SK-N-SH (cell line): ENCODE data around the gene PRRT1.

ENCODE experiments used
- CHD2 ChIP-seq: fragments of 150-350 bp; IDR thresholded peaks from 2 replicates; pipeline ENCODE4 v1.6.1; 2018; ENCODE audit warnings: low read length; ENCODE audit not compliant: partially characterized antibody
- CTCF ChIP-seq: fragments of 200-600 bp; sonication (generic); IDR thresholded peaks from 2 replicates; pipeline ENCODE4 v1.6.1; 2017; ENCODE audit warnings: antibody characterized with exemption, mild to moderate bottlenecking, moderate library complexity
- EP300 ChIP-seq, 2 experiments: IDR thresholded peaks; 2 replicates each; pipeline versions ENCODE4 v1.4.0 to v1.6.1; 2012; ENCODE audit warnings: borderline replicate concordance in 1 of 2, low read depth in 1 of 2, low read length in 1 of 2
- EZH2phosphoT487 ChIP-seq: fragments of 200-600 bp; sonication (generic); IDR thresholded peaks from 2 replicates; pipeline ENCODE4 v1.6.1; 2017; ENCODE audit warnings: low read depth, mixed run types, mild to moderate bottlenecking, antibody characterized with exemption, moderate library complexity, borderline replicate concordance
- JUND ChIP-seq: IDR thresholded peaks from 2 replicates; pipeline ENCODE4 v1.4.0; 2012
- RAD21 ChIP-seq: IDR thresholded peaks from 2 replicates; pipeline ENCODE4 v1.6.1; 2012; ENCODE audit warnings: mild to moderate bottlenecking, low read length
- RCOR1 ChIP-seq: fragments of 150-350 bp; IDR thresholded peaks from 2 replicates; pipeline ENCODE4 v1.6.1; 2017; ENCODE audit warnings: antibody characterized with exemption, low read length
- REST ChIP-seq: IDR thresholded peaks from 2 replicates; pipeline ENCODE4 v1.6.1; 2012; ENCODE audit warnings: mild to moderate bottlenecking, low read depth, low read length, moderate library complexity
- RFX5 ChIP-seq: IDR thresholded peaks from 2 replicates; pipeline ENCODE4 v1.6.1; 2012; ENCODE audit warnings: mild to moderate bottlenecking, improper control_type of control experiment, low read length
- TAF1 ChIP-seq: IDR thresholded peaks from 2 replicates; pipeline ENCODE4 v1.6.1; 2012; ENCODE audit warnings: low read depth, mild to moderate bottlenecking, low read length, moderate library complexity, borderline replicate concordance
- USF1 ChIP-seq: IDR thresholded peaks from 2 replicates; pipeline ENCODE4 v1.4.0; 2012; ENCODE audit warnings: low read depth, borderline replicate concordance
- USF2 ChIP-seq: fragments of 150-350 bp; IDR thresholded peaks from 2 replicates; pipeline ENCODE4 v1.6.1; 2017; ENCODE audit warnings: antibody characterized with exemption, low read length, low read depth, borderline replicate concordance
- YY1 ChIP-seq: IDR thresholded peaks from 2 replicates; pipeline ENCODE4 v1.4.0; 2012; ENCODE audit warnings: low read depth, mild to moderate bottlenecking
- ZBTB33 ChIP-seq: IDR thresholded peaks from 2 replicates; pipeline ENCODE4 v1.4.0; 2012; ENCODE audit warnings: low read depth, borderline replicate concordance

GRCh38 chr6:32175711-32176475, 24.2 kb upstream of the PRRT1 start, which contains the start of gene AGPAT1:
- TF ChIP-seq EP300 (IDR thresholded peaks at IDR 0.05; ENCODE audit: borderline replicate concordance in 1 of 2, low read depth in 1 of 2, low read length in 1 of 2) (no peak), TAF1 (peak; percentile 70), USF1 (no peak), EZH2phosphoT487 (no peak), YY1 (no peak), CTCF (no peak), USF2 (no peak), REST (no peak), RFX5 (peak; percentile 34; the same call in 1 of the 2 replicates), RCOR1 (no peak), JUND (no peak), RAD21 (no peak), CHD2 (peak; percentile 72), ZBTB33 (no peak)
